Lower lobe of right lung (tissue), 2 donors: ENCODE data around the gene FBXO2. TPM values are rescaled to one million over a fixed set of nuclear protein-coding genes. Genes with fewer than 3 reads are reported as not detected.
A peak's percentile ranks its signal among the peaks of the same experiment; 100 is the strongest.

ENCODE experiments used
- ATAC-seq, 2 donors: fragments of 200-7000 bp; cut with Tn5 transposase; one replicate each; pipeline ENCODE4 v1.9.1; 2020 to 2022; ENCODE audit warnings: mild to moderate bottlenecking in 2 of 2, moderate library complexity in 2 of 2
- DNase-seq: peaks from one replicate; pipeline ENCODE4 v3.0.0-alpha.2; 2020
- H3K27ac ChIP-seq: fragments of 200-600 bp; one replicate; pipeline ENCODE4 v1.8.0; 2022
- H3K27me3 ChIP-seq: fragments of 200-600 bp; one replicate; pipeline ENCODE4 v1.8.0; 2022; ENCODE audit warnings: low read depth
- H3K36me3 ChIP-seq: fragments of 200-600 bp; one replicate; pipeline ENCODE4 v1.8.0; 2022; ENCODE audit warnings: mild to moderate bottlenecking
- H3K4me1 ChIP-seq: fragments of 200-600 bp; one replicate; pipeline ENCODE4 v1.8.0; 2022
- H3K4me3 ChIP-seq: fragments of 200-600 bp; one replicate; pipeline ENCODE4 v1.8.0; 2022; ENCODE audit warnings: mild to moderate bottlenecking
- H3K9me3 ChIP-seq: fragments of 200-600 bp; one replicate; pipeline ENCODE4 v1.8.0; 2022
- CTCF ChIP-seq: fragments of 200-600 bp; IDR thresholded peaks from one replicate; pipeline ENCODE4 v1.8.0; 2022; ENCODE audit warnings: antibody characterized with exemption, mild to moderate bottlenecking
- intact Hi-C: fragments of 100-400 bp; cut with DNase I; formaldehyde crosslinking; loops from one replicate; pipeline ENCODE4 v1.11.0; 2022
- total RNA-seq: library from RNA; stranded (reverse); fragmentation: NEBNext Ultra II Directional; extraction: Animal tissue kit (Norgen Biotek cat#: 25700); gene quantifications from one replicate; pipeline ENCODE4 v1.2.1, GENCODE V29; 2021
- donor health status: DM: no; HTN: yes; CAD: no; lungs with severe emphysema.

FBXO2 gene
- total RNA-seq, 1 donor from 2014 or later: 13.4 TPM

- peak; percentile 72 for DNase-seq
- intact Hi-C loops: loop anchor here (10.0 kb wide), 1 partner anchor 50 kb away; no protein-coding TSS in a partner anchor
- Histone ChIP-seq H3K27me3 (no peaks in the 10 kb centered on the region), H3K9me3 (no peaks in the 10 kb centered on the region), H3K4me3 (peak overlapping the region; percentile 65), H3K27ac (peak overlapping the region; percentile 86), H3K4me1 (peaks cover 7% of the 10 kb centered on the region), H3K36me3 (peaks cover 25% of the 10 kb centered on the region)
- peak; percentile 56 to 71 for ATAC-seq
- no peak for TF ChIP-seq CTCF
Observed at GRCh38 chr1:11664336-11665065, 10.3 kb upstream of the FBXO2 start.

- Histone ChIP-seq H3K27me3 (no peaks in the 10 kb centered on the region), H3K4me3 (no peak overlapping the region), H3K27ac (no peak overlapping the region), H3K9me3 (no peaks in the 10 kb centered on the region), H3K36me3 (peaks cover 24% of the 10 kb centered on the region), H3K4me1 (peaks cover 7% of the 10 kb centered on the region)
- DNase-seq (no peak), ATAC-seq (no peak)
- intact Hi-C loops: loop anchor here (10.0 kb wide), 1 partner anchor 54 kb away; no protein-coding TSS in a partner anchor
- TF ChIP-seq CTCF: no peak
Observed at GRCh38 chr1:11661103-11661502, 6.9 kb upstream of the FBXO2 start.

GRCh38 chr1:11659748-11660147 lies 5.5 kb upstream of the FBXO2 start:
- Histone ChIP-seq H3K36me3 (peaks cover 24% of the 10 kb centered on the region), H3K4me3 (no peak overlapping the region), H3K9me3 (no peaks in the 10 kb centered on the region), H3K27me3 (no peaks in the 10 kb centered on the region), H3K4me1 (peaks cover 19% of the 10 kb centered on the region), H3K27ac (no peak overlapping the region)
- DNase-seq: no peak
- TF ChIP-seq CTCF: no peak
- no peak for ATAC-seq
- intact Hi-C loops: loop anchor here (10.0 kb wide), 1 partner anchor 55 kb away; no protein-coding TSS in a partner anchor

GRCh38 chr1:11658542-11658941 lies 4.3 kb upstream of the FBXO2 start:
- no peak for ATAC-seq
- intact Hi-C loops: no loop called here
- DNase-seq: no peak
- no peak overlapping the region for H3K27ac ChIP-seq
- H3K36me3 ChIP-seq: peaks cover 24% of the 10 kb centered on the region
- no peak for TF ChIP-seq CTCF
- H3K4me3 ChIP-seq: no peak overlapping the region
- no peaks in the 10 kb centered on the region for H3K9me3 ChIP-seq
- no peaks in the 10 kb centered on the region for H3K27me3 ChIP-seq
- H3K4me1 ChIP-seq: peaks cover 14% of the 10 kb centered on the region

- ATAC-seq (no peak), DNase-seq (no peak)
- intact Hi-C loops: no loop called here
- Histone ChIP-seq H3K27ac (no peak overlapping the region), H3K9me3 (no peaks in the 10 kb centered on the region), H3K27me3 (no peaks in the 10 kb centered on the region), H3K4me3 (no peak overlapping the region), H3K36me3 (peaks cover 24% of the 10 kb centered on the region), H3K4me1 (peaks cover 11% of the 10 kb centered on the region)
- no peak for TF ChIP-seq CTCF
Observed at GRCh38 chr1:11657654-11658053, 3.4 kb upstream of the FBXO2 start.
